Transverse colon (tissue), 3 donors: Measurements from ENCODE around the gene EML4.

Experiments used
- POLR2A ChIP-seq: fragments of 450-650 bp; IDR thresholded peaks from one replicate; pipeline ENCODE4 v1.6.1; 2016; ENCODE audit warnings: antibody characterized with exemption, mild to moderate bottlenecking, moderate library complexity
- TF ChIP-seq, protein P1 (sequence below), 5 experiments: fragments of 200-600 bp in 3 of 5; fragments of 450-650 bp in 2 of 5; sonication (generic) in 3 of 5; IDR thresholded peaks; 1 replicate in 2 of 5; 2 replicates in 3 of 5; pipeline ENCODE4 v1.5.1; 2016 to 2017; ENCODE audit warnings: antibody characterized with exemption in 5 of 5, inconsistent platforms in 3 of 5, mild to moderate bottlenecking in 2 of 5, moderate library complexity in 1 of 5

GRCh38 chr2:42332575-42332974 is 163.4 kb downstream of the EML4 start:
- TF ChIP-seq, protein P1, sequence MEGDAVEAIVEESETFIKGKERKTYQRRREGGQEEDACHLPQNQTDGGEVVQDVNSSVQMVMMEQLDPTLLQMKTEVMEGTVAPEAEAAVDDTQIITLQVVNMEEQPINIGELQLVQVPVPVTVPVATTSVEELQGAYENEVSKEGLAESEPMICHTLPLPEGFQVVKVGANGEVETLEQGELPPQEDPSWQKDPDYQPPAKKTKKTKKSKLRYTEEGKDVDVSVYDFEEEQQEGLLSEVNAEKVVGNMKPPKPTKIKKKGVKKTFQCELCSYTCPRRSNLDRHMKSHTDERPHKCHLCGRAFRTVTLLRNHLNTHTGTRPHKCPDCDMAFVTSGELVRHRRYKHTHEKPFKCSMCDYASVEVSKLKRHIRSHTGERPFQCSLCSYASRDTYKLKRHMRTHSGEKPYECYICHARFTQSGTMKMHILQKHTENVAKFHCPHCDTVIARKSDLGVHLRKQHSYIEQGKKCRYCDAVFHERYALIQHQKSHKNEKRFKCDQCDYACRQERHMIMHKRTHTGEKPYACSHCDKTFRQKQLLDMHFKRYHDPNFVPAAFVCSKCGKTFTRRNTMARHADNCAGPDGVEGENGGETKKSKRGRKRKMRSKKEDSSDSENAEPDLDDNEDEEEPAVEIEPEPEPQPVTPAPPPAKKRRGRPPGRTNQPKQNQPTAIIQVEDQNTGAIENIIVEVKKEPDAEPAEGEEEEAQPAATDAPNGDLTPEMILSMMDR (IDR thresholded peaks at IDR 0.05), result no peak
- no peak for TF ChIP-seq POLR2A
